D721Med (cell line): ENCODE measurements around the gene AGGF1.

Experiments used
- DNase-seq: peaks from one replicate; pipeline ENCODE4 v3.0.0; 2011; ENCODE audit warnings: low spot score; ENCODE audit not compliant: insufficient read length
- FAIRE-seq: peaks from 2 replicates; lab custom pipeline; 2011; peaks lifted over from hg19 to GRCh38; lab: Jason Lieb, UNC
- CTCF ChIP-seq: IDR thresholded peaks from 2 replicates; pipeline ENCODE4 v1.5.1; 2012; ENCODE audit warnings: mild to moderate bottlenecking, control low read depth; ENCODE audit not compliant: insufficient read depth; ENCODE audit errors: missing control alignments

The AGGF1 gene

GRCh38 chr5:77033338-77033737 lies 3.1 kb downstream of the AGGF1 start:
- FAIRE-seq: no peak
- TF ChIP-seq CTCF: no peak
- DNase-seq: no peak

GRCh38 chr5:77035950-77036349 lies 5.7 kb downstream of the AGGF1 start:
- no peak for DNase-seq
- no peak for FAIRE-seq
- no peak for TF ChIP-seq CTCF

GRCh38 chr5:77046416-77047073 lies 16.3 kb downstream of the AGGF1 start:
- TF ChIP-seq CTCF: no peak
- DNase-seq: no peak
- FAIRE-seq: no peak

GRCh38 chr5:77064040-77064439 lies 33.8 kb downstream of the AGGF1 start:
- no peak for DNase-seq
- TF ChIP-seq CTCF: peak; percentile 6
- FAIRE-seq: no peak

GRCh38 chr5:77065256-77065655 lies 35.1 kb downstream of the AGGF1 start:
- FAIRE-seq (no peak), DNase-seq (no peak)

GRCh38 chr5:77066184-77066583 lies 36.0 kb downstream of the AGGF1 start:
- TF ChIP-seq CTCF: no peak
- DNase-seq (no peak), FAIRE-seq (no peak)

More at GRCh38 chr5:77065256-77065655, 35.1 kb downstream of the AGGF1 start:
- no peak for TF ChIP-seq CTCF

GRCh38 chr5:77066823-77067442 lies 36.7 kb downstream of the AGGF1 start:
- TF ChIP-seq CTCF: no peak
- FAIRE-seq: no peak
- DNase-seq: no peak
